DMS114 treated with DMSO at 0.1 percent for 48 hours (cell line): ENCODE data around the gene HDAC11.
A peak's percentile ranks its signal among the peaks of the same experiment; 100 is the strongest.
"Not testable (repeated sequence)": the region's sequence is repeated elsewhere in the genome, so short reads cannot be mapped to it uniquely, and the experiment has no call there.

Source experiments
- DNase-seq: peaks from one replicate; lab custom pipeline; 2025; ENCODE audit not compliant: unreplicated experiment; lab: John Stamatoyannopoulos, UW

HDAC11 gene, protein sequence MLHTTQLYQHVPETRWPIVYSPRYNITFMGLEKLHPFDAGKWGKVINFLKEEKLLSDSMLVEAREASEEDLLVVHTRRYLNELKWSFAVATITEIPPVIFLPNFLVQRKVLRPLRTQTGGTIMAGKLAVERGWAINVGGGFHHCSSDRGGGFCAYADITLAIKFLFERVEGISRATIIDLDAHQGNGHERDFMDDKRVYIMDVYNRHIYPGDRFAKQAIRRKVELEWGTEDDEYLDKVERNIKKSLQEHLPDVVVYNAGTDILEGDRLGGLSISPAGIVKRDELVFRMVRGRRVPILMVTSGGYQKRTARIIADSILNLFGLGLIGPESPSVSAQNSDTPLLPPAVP

GRCh38 chr3:13479582-13480339, at the start of gene HDAC11:
Gene HDAC11 (plus strand): TSS chr3:13480306. CDS start chr3:13480348, 42 bp downstream.
- DNase-seq: peak; percentile 88

DNA sequence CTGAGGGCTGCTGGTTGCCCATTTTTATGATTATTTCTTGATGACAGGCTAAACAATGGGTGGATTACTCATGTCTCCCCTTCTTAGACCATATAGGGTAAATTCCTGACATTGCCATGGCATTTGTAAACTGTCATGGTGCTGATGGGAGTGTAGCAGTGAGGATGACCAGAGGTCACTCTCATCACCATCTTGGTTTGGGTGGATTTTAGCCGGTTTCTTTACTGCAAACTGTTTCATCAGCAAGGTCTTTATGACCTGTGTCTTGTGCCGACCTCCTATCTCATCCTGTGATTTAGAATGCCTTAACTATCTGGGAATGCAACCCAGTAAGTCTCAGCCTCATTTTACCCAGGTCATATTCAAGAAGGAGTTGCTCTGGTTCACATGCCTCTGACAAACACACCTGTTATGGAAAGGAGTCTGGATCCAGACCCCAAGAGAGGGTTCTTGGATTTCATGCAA, 49.7 kb upstream of the HDAC11 start:
- not testable (repeated sequence) for DNase-seq

DNA sequence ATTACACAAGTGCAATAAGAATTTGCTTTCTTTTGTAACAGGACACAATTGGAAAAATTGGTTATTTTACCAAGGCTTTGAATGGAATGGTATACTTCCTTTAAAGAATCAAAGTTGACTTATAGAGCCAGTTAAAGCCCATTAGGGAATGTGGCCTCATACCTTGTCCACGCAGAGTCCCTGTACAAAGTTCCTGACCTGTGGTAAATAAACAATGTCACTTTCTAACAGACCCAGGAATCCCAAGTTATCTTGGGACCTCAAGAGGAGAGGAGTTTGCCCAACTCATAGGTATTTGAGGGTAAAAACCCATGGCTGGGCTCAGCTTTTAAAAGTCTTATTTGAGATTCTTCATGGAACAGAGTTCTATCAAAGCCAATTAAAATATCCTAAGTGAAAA, 48.0 kb upstream of the HDAC11 start:
- DNase-seq: no peak

DNA sequence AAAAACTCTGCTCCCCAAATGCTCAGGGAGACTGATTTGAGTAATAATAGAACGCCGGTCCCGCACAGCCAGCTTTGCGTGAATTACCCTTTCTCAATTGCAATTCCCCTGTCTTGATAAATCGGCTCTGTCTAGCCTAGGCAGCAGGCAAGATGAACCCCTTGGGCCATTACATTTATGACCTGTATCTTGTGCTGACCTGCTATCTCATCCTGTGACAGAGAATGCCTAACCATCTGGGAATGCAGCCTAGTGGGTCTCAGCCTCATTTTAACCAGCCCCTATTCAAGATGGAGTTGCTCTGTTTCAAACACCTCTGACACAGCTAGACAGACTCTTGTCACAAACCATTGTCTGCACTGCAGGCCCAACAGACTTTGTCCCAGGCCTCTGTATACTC, 46.2 kb upstream of the HDAC11 start:
- no peak for DNase-seq

- not testable (repeated sequence) for DNase-seq
Measured at GRCh38 chr3:13436213-13436612, 43.9 kb upstream of the HDAC11 start.

GRCh38 chr3:13440204-13440817, 39.8 kb upstream of the HDAC11 start:
- no peak for DNase-seq

DNA sequence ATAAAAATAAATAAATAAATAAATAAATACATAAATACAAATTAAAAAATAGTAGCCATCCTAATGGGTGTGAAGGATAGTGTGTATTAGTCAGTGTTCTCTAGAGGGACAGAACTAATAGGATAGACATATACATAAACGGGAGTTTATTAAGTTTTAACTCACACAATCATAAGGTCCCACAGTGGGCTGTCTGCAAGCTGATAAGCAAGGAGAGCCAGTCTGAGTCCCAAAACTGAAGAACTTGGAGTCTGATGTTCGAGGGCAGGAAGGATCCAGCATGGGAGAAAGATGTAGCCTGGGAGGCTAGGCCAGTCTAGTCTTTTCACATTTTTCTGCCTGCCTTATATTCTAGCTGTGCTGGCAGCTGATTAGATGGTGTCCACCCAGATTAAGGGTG, 37.2 kb upstream of the HDAC11 start:
- DNase-seq: not testable (repeated sequence)

- DNase-seq: no peak
Measured at GRCh38 chr3:13451301-13451673, 28.8 kb upstream of the HDAC11 start.

- peak; percentile 78 for DNase-seq
Measured at GRCh38 chr3:13452490-13453335, 27.4 kb upstream of the HDAC11 start.

DNA sequence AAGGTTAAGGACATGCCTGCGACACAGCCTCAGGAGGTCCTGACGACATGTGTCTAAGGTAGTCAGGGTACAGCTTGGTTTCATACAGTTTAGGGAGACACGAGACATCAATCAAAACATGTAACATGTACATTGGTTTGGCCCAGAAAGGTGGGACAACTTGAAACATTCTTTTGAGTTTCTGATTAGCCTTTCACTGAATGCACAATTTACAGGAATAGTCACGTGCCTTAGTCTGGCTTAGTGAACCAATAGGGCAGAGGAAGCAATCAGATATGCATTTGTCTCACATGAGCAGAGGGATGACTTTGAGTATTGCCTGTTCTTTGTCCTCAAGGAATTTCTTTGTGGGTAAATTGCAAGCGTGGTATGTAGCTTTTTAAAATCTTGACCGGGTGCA, 24.5 kb upstream of the HDAC11 start:
- DNase-seq: no peak

DNA sequence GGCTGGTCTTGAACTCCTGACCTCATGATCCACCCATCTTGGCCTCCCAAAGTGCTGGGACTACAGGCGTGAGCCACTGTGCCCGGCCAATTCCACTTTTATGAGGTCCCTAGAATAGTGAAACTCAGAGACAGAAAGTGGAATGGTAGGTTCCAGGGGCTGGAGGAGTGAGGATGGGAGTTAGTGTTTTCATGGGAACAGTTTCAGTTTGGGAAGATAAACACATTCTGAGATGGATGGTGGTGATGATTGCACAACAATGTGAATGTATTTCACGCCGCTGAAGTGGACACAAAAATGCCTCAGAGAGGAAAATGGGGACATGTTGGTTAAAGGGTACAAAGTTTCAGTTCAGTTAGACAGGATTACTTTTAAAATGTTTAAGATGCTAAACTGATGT, 22.5 kb upstream of the HDAC11 start:
- DNase-seq: no peak

GRCh38 chr3:13459605-13460340, 20.3 kb upstream of the HDAC11 start:
- DNase-seq: no peak

DNA sequence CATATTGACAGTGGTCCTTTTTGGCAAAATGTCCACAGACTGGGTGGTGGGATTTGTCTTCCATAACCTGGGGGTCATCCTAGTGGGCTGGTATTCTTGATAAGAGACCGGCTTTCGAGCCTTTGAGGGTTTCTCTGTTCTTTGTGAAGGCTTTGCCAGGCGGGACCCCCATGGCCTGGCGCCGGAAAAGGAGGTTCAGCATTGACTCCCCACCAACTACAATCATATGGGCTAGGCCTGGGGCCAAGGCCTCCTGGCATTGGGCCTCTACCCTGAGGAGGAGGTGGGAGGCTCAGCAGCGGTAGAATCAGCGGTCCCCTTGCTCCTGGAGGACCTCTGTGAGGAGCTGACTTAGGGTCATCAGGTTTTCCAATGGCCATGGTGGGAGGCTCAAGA, 19.8 kb upstream of the HDAC11 start:
- DNase-seq: no peak

DNA sequence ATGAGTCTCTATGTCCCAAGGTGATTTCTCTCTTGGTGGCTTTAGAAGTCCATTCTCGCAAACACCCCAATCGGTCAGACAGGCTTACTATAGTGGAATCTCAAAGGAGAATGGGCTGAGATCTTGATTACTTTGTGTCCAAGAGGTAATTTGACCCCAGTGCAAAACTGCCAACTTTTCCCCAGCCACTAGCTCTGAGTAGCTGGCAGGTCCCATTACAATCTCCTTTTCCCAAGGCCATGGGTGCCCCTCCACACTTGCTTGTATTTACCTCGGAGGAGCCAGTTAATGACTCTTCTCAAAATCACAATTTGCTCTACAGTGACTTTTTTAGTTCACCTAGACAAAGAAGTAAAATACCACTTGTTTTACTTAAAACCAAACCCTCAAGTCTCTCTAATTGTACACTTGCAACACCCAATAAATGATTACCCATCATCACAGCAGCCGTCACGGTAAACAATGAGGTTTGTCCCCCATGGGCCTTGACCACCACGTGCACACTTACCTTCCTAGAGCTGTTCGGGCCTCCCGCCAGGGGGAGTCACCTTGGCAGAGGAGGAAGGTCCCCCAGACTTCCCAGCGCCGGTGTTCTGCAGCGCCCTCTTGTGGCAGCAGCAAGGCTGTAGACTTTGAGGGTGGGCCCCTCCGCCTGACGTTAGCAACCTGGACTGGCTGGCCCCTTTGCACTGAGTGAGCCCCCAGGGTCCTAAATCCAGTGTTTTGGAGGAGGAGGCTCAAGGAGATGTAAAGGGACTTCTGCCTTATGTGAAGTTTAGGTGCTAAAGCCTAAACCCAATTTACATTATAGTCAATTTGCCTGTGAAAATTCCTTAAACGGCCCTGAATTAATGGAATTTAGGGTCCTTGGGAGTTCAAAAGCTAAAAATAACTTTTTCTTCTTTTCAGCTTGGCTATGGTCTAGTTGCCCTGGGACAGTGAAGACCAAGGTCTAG, 18.7 kb upstream of the HDAC11 start:
- peak; percentile 11 for DNase-seq

GRCh38 chr3:13462125-13462629, 17.9 kb upstream of the HDAC11 start:
- DNase-seq: no peak

DNA sequence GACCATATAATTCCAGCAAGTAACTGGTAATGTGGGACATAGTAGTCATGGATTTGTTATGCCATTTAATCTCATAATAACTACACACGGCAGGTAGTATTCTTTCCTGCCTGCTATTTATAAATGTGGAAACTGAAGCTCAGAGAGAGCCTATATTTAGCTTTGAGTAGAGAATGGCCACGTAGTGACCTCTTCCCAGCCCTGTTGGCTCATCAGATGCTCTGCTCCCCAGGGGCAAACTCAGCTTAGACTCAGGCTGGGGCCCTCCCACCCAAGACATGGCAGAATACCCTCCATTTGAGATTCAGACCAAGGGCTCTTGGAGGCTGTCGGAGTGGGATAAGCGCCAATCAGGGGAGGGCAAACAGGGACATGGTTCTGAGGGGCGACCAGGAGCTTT, 17.3 kb upstream of the HDAC11 start:
- no peak for DNase-seq

DNA sequence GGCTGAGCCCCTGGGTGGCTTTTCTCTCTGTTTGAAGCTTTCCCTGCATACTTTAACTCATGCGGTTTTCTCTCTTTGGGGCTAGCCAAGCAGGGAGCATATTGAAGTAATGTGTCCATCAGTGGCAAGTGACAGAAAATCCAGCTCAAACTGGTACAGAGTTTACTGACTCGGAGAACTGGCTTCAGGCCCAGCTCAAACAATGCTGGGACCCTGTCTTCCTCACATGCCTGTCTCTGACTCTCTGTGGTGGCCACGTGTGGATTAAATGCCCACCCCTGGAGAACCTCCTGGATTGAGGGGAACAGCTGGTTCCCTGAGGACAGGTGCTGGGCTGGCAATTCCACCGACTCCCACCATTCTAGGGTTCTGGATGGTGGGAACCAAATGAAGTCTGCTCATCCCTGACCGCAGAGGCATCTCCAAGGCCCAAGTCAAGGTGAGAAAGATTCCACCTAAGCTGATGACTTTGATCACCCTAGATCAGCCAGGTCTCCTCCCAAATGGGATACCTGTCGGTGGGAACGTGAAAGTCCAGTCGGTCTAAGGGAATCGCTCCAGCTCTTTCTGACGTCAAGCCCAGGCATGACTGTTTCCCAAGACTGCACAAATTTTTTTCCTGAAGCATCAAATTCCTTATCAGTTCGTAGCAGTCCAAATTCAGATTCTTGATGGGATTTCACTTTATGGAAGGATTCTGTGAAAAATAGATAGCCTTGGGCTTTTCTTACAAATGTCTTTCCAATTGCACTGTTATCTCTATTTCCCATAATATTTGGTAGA, 16.3 kb upstream of the HDAC11 start:
- DNase-seq: no peak

DNA sequence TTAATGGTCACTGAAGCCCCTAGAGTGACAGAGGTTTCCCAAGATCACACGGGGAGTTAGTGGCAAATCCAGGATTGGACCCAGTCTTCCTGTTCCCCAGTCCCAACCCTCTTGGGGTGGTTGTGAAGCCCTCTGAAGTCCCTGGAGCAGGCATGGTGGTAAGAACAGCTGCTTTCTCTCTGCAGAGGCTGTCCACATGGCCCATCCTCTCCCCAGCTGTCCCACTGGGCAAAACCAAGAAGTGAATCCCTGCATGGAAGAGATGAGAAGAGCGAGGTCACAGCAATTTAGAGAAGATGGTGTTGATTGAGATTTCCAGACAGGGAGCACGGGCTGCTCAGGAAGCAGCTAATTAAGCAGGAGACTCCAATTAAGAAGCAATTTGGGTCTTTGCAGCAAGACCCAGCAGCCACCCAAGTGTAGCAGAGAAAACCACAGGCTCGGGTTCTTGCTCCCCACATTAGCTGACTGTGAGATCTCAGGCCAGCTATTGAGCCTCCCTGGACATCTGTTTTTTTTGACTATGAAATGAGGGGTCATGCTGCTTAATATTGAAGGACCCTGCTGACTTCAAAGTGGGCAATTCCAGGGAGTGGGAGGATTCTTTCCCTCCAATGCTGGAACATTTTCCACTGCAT, 14.8 kb upstream of the HDAC11 start:
- no peak for DNase-seq
